Measurements from ENCODE around the gene P2RY6. TPM values are rescaled to one million over a fixed set of nuclear protein-coding genes. Genes with fewer than 3 reads are reported as not detected.

Gene P2RY6
- total RNA-seq, 1 experiment from 2014 or later = 34.7 TPM

DNA sequence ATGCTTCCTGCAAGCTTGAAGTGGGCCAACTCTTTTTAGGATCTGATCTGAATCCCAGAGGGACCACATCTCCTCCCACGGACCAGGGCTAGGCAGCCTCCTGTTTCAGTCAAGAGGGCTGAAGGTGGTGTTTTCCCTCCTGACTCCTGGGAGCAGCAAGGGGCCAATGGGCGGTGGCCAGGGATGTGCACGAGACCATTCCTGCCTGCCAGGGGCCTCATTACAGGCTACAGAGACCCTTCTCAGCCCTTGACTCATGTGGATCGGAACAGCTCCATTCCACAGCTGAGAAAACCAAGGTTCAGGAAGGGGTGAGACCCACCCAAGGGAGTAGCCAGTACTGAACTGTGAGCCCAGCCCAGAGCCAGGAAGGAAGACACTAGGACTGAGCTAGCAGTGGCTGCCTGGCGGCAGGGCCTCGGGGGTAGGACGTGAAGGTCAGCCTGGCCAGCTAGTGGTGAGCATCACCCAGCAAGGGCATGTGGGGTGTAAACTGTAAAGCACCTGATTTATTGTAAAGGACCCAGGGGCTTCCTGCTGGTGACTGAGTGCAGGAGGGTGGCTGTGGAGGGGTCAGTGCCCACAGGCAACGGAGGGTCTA lies 3.4 kb upstream of the P2RY6 start:
- Histone ChIP-seq H3K27me3 (ENCODE audit: insufficient read depth, low read depth) (no peaks in the 10 kb centered on the region), H3K79me2 (ENCODE audit: low read depth) (peaks cover 16% of the 10 kb centered on the region), H3F3A (ENCODE audit: insufficient read depth, low read depth) (peaks cover 48% of the 10 kb centered on the region), H3K36me3 (ENCODE audit: low read depth) (no peaks in the 10 kb centered on the region), H2AFZ (no peak overlapping the region), H3K9me2 (ENCODE audit: insufficient read depth) (no peaks in the 10 kb centered on the region), H3K4me2 (peak overlapping the region; percentile 85), H3K4me3 (no peak overlapping the region), H4K20me1 (ENCODE audit: insufficient read depth) (no peaks in the 10 kb centered on the region), H3K4me1 (replicated peaks; ENCODE audit: insufficient read depth) (peaks cover 56% of the 10 kb centered on the region), H3K9me3 (ENCODE audit: insufficient read depth, low read depth) (no peaks in the 10 kb centered on the region), H3K27ac (peak overlapping the region; percentile 85)
- CTCF ChIA-PET = no interaction called here
- DNase-seq = no peak
- intact Hi-C loops (cut with micrococcal nuclease; ENCODE audit: unreplicated experiment) = no loop called here
- no TSS peak for BruUV-seq (replicated peaks)
- POLR2A ChIA-PET (ENCODE audit: unreplicated experiment) = interaction anchor here (0.6 kb wide), 1 partner anchor 39 kb away, joined by 12 read pairs; no protein-coding TSS in a partner anchor
- TF ChIP-seq, protein P1, sequence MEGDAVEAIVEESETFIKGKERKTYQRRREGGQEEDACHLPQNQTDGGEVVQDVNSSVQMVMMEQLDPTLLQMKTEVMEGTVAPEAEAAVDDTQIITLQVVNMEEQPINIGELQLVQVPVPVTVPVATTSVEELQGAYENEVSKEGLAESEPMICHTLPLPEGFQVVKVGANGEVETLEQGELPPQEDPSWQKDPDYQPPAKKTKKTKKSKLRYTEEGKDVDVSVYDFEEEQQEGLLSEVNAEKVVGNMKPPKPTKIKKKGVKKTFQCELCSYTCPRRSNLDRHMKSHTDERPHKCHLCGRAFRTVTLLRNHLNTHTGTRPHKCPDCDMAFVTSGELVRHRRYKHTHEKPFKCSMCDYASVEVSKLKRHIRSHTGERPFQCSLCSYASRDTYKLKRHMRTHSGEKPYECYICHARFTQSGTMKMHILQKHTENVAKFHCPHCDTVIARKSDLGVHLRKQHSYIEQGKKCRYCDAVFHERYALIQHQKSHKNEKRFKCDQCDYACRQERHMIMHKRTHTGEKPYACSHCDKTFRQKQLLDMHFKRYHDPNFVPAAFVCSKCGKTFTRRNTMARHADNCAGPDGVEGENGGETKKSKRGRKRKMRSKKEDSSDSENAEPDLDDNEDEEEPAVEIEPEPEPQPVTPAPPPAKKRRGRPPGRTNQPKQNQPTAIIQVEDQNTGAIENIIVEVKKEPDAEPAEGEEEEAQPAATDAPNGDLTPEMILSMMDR (conservative IDR thresholded peaks at IDR 0.05) = no peak
- TF ChIP-seq EZH2 (IDR thresholded peaks at IDR 0.05; ENCODE audit: low read depth) = no peak

DNA sequence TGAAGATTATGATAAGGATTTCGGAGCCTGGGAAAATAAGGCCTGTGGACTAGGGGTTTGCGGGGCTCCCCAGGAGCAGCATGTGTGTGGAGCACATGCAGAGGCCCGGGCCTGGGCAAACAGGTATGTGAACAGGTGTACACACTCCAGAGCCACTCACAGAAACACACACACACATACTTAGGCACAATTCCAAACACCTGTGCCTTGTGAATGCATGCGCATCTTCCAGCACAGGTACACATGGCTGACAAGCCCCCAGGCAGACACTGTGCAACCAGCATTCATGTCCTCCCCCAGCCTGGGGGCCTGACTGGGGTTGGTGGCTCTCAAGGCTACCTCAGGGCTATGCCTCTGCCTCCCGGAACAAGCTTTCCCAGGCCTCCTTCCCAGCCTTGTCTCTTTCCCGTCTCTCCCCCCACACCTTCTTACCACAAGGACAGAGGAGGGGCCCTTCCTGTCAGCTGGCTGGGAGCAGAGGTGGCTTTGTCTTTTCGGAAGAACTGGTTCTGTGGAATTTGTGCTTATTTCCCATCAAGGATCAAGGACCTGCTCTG lies 2.6 kb upstream of the P2RY6 start:
- no peaks in the 10 kb centered on the region for H4K20me1 ChIP-seq (ENCODE audit: insufficient read depth)
- H3K4me1 ChIP-seq (replicated peaks; ENCODE audit: insufficient read depth) = peaks cover 64% of the 10 kb centered on the region
- H3K27me3 ChIP-seq (ENCODE audit: insufficient read depth, low read depth) = no peaks in the 10 kb centered on the region
- H3K79me2 ChIP-seq (ENCODE audit: low read depth) = peaks cover 24% of the 10 kb centered on the region
- no peak overlapping the region for H2AFZ ChIP-seq
- peak overlapping the region; percentile 85 for H3K4me2 ChIP-seq
- peak overlapping the region; percentile 24; the same call in 1 of the 2 replicates for H3K4me3 ChIP-seq
- DNase-seq = peak; percentile 80 to 95
- H3K9me2 ChIP-seq (ENCODE audit: insufficient read depth) = no peaks in the 10 kb centered on the region
- H3K36me3 ChIP-seq (ENCODE audit: low read depth) = peaks cover 5% of the 10 kb centered on the region; the same call in 1 of the 2 replicates
- POLR2A ChIA-PET (ENCODE audit: unreplicated experiment) = interaction anchor here (0.6 to 0.7 kb wide), 2 partner anchors 12 to 510 kb away, joined by 3 to 10 read pairs; no protein-coding TSS in a partner anchor
- H3F3A ChIP-seq (ENCODE audit: insufficient read depth, low read depth) = peaks cover 45% of the 10 kb centered on the region
- CTCF ChIA-PET = interaction anchor here (1.2 kb wide), 1 partner anchor 12 kb away, joined by 4 read pairs; no protein-coding TSS in a partner anchor
- TF ChIP-seq, protein P1 (conservative IDR thresholded peaks at IDR 0.05) = no peak
- TF ChIP-seq EZH2 (IDR thresholded peaks at IDR 0.05; ENCODE audit: low read depth) = no peak
- H3K9me3 ChIP-seq (ENCODE audit: insufficient read depth, low read depth) = no peaks in the 10 kb centered on the region
- no TSS peak for BruUV-seq (replicated peaks)
- H3K27ac ChIP-seq = peak overlapping the region; percentile 85
- intact Hi-C loops (cut with micrococcal nuclease; ENCODE audit: unreplicated experiment) = no loop called here

- no peak for DNase-seq
- Histone ChIP-seq H3K79me2 (ENCODE audit: low read depth) (peaks cover 31% of the 10 kb centered on the region), H3K4me1 (replicated peaks; ENCODE audit: insufficient read depth) (peaks cover 71% of the 10 kb centered on the region), H3K36me3 (ENCODE audit: low read depth) (peaks cover 5% of the 10 kb centered on the region; the same call in 1 of the 2 replicates), H4K20me1 (ENCODE audit: insufficient read depth) (no peaks in the 10 kb centered on the region), H3F3A (ENCODE audit: insufficient read depth, low read depth) (peaks cover 45% of the 10 kb centered on the region), H3K9me2 (ENCODE audit: insufficient read depth) (no peaks in the 10 kb centered on the region), H2AFZ (no peak overlapping the region), H3K27ac (peak overlapping the region; percentile 85), H3K27me3 (ENCODE audit: insufficient read depth, low read depth) (no peaks in the 10 kb centered on the region), H3K4me2 (peak overlapping the region; percentile 85), H3K4me3 (peak overlapping the region; percentile 24; the same call in 1 of the 2 replicates), H3K9me3 (ENCODE audit: insufficient read depth, low read depth) (no peaks in the 10 kb centered on the region)
- BruUV-seq (replicated peaks) = no TSS peak
- TF ChIP-seq EZH2 (IDR thresholded peaks at IDR 0.05; ENCODE audit: low read depth) = no peak
- TF ChIP-seq, protein P1 (conservative IDR thresholded peaks at IDR 0.05) = no peak
- POLR2A ChIA-PET (ENCODE audit: unreplicated experiment) = interaction anchor here (0.5 to 0.7 kb wide), 3 partner anchors 13 to 509 kb away, joined by 3 to 10 read pairs (median 9); no protein-coding TSS in a partner anchor
- CTCF ChIA-PET = interaction anchor here (0.5 to 1.2 kb wide), 3 partner anchors 12 to 26 kb away, joined by 3 to 4 read pairs (median 4); no protein-coding TSS in a partner anchor
- intact Hi-C loops (cut with micrococcal nuclease; ENCODE audit: unreplicated experiment) = no loop called here
Observed at GRCh38 chr11:73270016-73270854, 1.9 kb upstream of the P2RY6 start.
